Astrocyte of the spinal cord (primary cell): ENCODE data around the gene ISCA1.
"Not testable (repeated sequence)": the region's sequence is repeated elsewhere in the genome, so short reads cannot be mapped to it uniquely, and the experiment has no call there.

Source experiments
- DNase-seq: peaks from one replicate; pipeline ENCODE4 v3.0.0; 2011; ENCODE audit warnings: low read depth, low spot score
- H3K4me3 ChIP-seq: 2 replicates; pipeline ENCODE4 v1.5.1; 2011; ENCODE audit warnings: low read depth, mild to moderate bottlenecking, low read length, moderate library complexity
- CTCF ChIP-seq: IDR thresholded peaks from 2 replicates; pipeline ENCODE4 v1.5.1; 2012; ENCODE audit warnings: low read depth, mild to moderate bottlenecking, low read length, inconsistent platforms
- in situ Hi-C: cut with HindIII; loops from 2 replicates; pipeline ENCODE4 v1.10.0; 2017; ENCODE audit warnings: low sequenced_read_pairs

ISCA1 gene

GRCh38 chr9:86304236-86304730 lies 21.9 kb upstream of the ISCA1 start:
- no peak for TF ChIP-seq CTCF
- H3K4me3 ChIP-seq = no peak overlapping the region
- no peak for DNase-seq
- in situ Hi-C loops = no loop called here

GRCh38 chr9:86303316-86303975 lies 21.1 kb upstream of the ISCA1 start:
- TF ChIP-seq CTCF = no peak
- in situ Hi-C loops = no loop called here
- DNase-seq = no peak
- H3K4me3 ChIP-seq = no peak overlapping the region

DNA sequence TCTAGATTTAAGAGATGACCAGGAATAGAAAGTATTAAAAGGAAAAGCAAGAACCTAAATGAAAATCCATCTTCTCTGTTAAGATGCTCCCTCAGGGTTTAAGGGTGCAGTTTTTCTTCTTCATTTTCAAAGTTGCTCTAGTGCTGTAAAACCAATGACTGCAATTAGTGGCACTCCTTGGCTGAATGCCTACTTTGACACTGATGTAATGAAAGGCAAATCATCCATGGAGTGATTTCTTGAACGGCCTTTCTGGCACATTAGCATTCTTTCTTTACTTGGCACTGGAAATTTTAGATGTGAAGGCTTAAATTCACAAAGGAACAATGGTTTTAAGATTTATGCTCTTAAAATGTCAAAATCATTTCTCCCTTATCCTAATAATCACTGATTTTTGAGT lies 19.3 kb upstream of the ISCA1 start:
- DNase-seq = no peak
- no peak overlapping the region for H3K4me3 ChIP-seq
- no peak for TF ChIP-seq CTCF
- in situ Hi-C loops = no loop called here

- no peak for TF ChIP-seq CTCF
- in situ Hi-C loops = no loop called here
- H3K4me3 ChIP-seq = no peak overlapping the region
- DNase-seq = no peak
These were observed 18.4 kb upstream of the ISCA1 start for GRCh38 chr9:86300701-86301100.

- no peak for DNase-seq
- no peak overlapping the region for H3K4me3 ChIP-seq
- in situ Hi-C loops = no loop called here
- no peak for TF ChIP-seq CTCF
These were observed 16.5 kb upstream of the ISCA1 start for GRCh38 chr9:86298873-86299272.

GRCh38 chr9:86290341-86290740 lies 8.0 kb upstream of the ISCA1 start:
- in situ Hi-C loops, DNase-seq, H3K4me3 ChIP-seq: not testable (repeated sequence)

- in situ Hi-C loops = no loop called here
These were observed 6.3 kb upstream of the ISCA1 start for GRCh38 chr9:86288499-86289198.

More at GRCh38 chr9:86288499-86289198, 6.3 kb upstream of the ISCA1 start:
- H3K4me3 ChIP-seq = no peak overlapping the region
- no peak for TF ChIP-seq CTCF
- DNase-seq = no peak
